ENCODE measurements around the gene TERB1.

TERB1 gene

DNA sequence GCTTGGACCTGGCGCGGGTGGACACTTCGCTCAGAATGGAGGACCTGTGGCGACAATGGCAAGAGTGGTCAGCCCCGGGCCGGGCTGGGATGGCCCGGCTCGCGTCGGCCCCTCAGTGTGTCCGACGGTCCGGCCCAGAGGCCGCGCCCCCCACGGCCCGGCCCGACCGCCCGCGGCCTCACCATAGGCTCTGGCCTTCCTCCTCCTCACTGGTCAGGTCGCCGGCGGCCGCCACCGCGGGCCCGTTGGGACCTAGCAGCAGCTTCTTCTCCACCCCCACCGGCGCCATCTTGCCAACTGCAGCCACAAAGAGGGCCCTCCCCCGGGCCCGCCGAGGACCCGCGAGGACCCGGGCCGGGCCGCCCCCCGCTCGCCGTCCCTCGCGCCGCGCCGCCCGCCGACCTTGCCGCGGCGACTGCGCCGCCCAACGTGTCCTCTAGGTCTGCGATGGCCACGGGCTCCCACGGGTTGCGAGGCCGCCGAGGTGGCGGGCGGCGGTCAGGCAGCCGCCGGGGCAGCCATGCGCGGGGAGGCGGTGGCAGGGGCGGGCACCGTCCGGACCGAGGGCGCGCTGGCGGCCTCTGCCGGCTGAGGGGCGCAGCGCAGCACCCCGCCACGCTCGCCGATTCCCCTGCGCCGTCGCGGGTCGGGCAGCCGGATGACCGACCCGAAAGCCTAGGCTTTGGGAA is 49.9 kb downstream of the TERB1 start, which contains the start of gene DYNC1LI2:
DYNC1LI2 (minus strand) TSS at position 307 of the 689 bp plus-strand sequence; CDS start at position 289, 18 bp downstream.
- H3K36me3 ChIP-seq (ENCODE audit: control insufficient read depth in 2 of 2, insufficient read depth in 2 of 2, low read length in 2 of 2) = peaks cover 16 to 22% of the 10 kb centered on the region in 2 donors
- H3K9ac ChIP-seq (ENCODE audit: low read depth in 1 of 2, low read length in 2 of 2) = peak within 1 kb of the TSS; percentile 90 to 98
- H3K27ac ChIP-seq (ENCODE audit: low read depth in 2 of 2, low read length in 2 of 2) = peak within 1 kb of the TSS; percentile 77 to 81
- H3K27me3 ChIP-seq (ENCODE audit: control insufficient read depth in 2 of 2, insufficient read depth in 2 of 2, low read length in 2 of 2) = no peaks in the 10 kb centered on the region
- H3K4me3 ChIP-seq (ENCODE audit: low read length in 2 of 2) = peak within 1 kb of the TSS; percentile 84 to 94
- no peaks in the 10 kb centered on the region for H3K9me3 ChIP-seq (ENCODE audit: control insufficient read depth in 2 of 2, low read length in 2 of 2)
- peaks cover 20 to 31% of the 10 kb centered on the region in 2 donors for H3K4me1 ChIP-seq (ENCODE audit: control insufficient read depth in 2 of 2, insufficient read depth in 2 of 2, low read length in 2 of 2)

DNA sequence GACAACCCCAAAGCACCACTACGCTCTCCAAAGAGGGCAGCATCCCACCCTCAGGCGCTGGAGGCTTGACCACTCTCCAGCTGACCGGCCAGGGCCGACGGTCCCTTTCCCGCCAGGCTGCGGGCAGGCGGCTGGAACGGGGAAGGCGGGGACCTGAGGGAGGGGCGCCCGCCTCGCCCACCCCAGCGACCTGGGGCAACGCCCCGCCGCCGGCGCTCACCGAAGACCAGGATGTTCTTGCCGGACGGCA is 50.4 kb downstream of the TERB1 start:
- Histone ChIP-seq H3K27ac (ENCODE audit: low read depth in 2 of 2, low read length in 2 of 2) (peak overlapping the region; percentile 77 to 81), H3K36me3 (ENCODE audit: control insufficient read depth in 2 of 2, insufficient read depth in 2 of 2, low read length in 2 of 2) (peaks cover 19 to 22% of the 10 kb centered on the region in 2 donors), H3K9ac (ENCODE audit: low read depth in 1 of 2, low read length in 2 of 2) (peak overlapping the region; percentile 90 to 98), H3K4me3 (ENCODE audit: low read length in 2 of 2) (peak overlapping the region; percentile 84 to 94), H3K9me3 (ENCODE audit: control insufficient read depth in 2 of 2, low read length in 2 of 2) (no peaks in the 10 kb centered on the region), H3K27me3 (ENCODE audit: control insufficient read depth in 2 of 2, insufficient read depth in 2 of 2, low read length in 2 of 2) (no peaks in the 10 kb centered on the region), H3K4me1 (ENCODE audit: control insufficient read depth in 2 of 2, insufficient read depth in 2 of 2, low read length in 2 of 2) (peaks cover 20 to 33% of the 10 kb centered on the region in 2 donors)

DNA sequence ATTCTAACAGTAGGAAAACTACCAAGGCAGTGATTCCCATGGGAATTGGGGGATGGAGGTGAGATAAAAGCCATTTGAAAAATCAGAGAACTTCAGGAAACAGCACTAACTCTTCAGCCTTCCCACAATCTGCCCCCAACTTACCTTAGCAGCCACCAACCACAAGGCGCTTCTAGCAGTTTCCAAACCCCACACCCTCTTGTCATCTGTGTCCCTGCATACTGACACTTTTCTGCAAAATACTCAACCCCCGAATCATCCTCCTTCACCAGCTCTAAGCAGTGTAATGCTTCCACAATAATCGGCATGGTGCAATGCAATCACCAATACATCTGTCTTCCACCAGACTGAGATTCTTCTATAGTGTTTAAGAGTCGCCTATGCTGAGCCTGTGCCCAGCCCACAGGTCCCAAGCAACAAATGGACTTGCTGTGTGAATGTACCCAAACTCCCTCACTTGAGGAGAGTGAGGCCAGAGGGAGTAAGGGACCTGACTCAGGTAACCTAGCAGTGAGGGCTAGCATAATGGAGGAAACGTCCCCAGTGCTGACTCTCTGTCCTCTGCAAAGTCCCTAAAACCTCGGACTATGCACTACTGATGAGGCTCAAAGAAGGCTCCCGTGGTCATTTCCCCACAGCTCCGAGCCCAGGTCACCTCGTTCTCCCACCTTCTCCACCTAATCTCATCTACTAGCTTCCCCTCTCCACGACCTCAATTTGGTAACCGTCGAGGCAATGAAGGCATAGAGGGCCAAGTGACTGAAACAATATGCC is 50.9 kb downstream of the TERB1 start:
- Histone ChIP-seq H3K4me1 (ENCODE audit: control insufficient read depth in 2 of 2, insufficient read depth in 2 of 2, low read length in 2 of 2) (peaks cover 20 to 33% of the 10 kb centered on the region in 2 donors), H3K9ac (ENCODE audit: low read depth in 1 of 2, low read length in 2 of 2) (peak overlapping the region; percentile 90 to 98), H3K27ac (ENCODE audit: low read depth in 2 of 2, low read length in 2 of 2) (peak overlapping the region; percentile 77 to 81), H3K9me3 (ENCODE audit: control insufficient read depth in 2 of 2, low read length in 2 of 2) (no peaks in the 10 kb centered on the region), H3K36me3 (ENCODE audit: control insufficient read depth in 2 of 2, insufficient read depth in 2 of 2, low read length in 2 of 2) (peaks cover 20 to 24% of the 10 kb centered on the region in 2 donors), H3K4me3 (ENCODE audit: low read length in 2 of 2) (peak overlapping the region; percentile 84 to 94), H3K27me3 (ENCODE audit: control insufficient read depth in 2 of 2, insufficient read depth in 2 of 2, low read length in 2 of 2) (no peaks in the 10 kb centered on the region)

DNA sequence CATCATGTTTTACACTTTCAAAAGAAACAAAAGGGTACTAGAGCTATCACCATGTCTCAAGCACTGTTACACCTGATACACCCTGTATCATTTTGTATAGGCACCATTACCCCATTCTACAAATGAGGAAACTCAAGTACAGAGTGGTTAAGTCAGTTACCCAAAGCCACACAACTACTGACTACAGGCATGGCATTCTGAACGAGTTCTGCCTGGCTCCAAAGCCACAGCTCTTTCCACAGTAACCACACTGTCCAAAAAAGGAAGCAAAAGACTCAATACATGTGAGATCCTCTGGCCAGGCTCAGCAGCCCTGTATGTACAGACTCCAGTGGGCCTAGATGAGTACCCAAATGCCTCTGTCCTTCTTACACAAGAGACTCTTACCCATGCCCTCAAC is 54.7 kb downstream of the TERB1 start:
- peak overlapping the region in 1 of 2 donors; percentile 8 for H3K4me3 ChIP-seq (ENCODE audit: low read length in 2 of 2)
- H3K4me1 ChIP-seq (ENCODE audit: control insufficient read depth in 2 of 2, insufficient read depth in 2 of 2, low read length in 2 of 2) = peaks cover 28 to 38% of the 10 kb centered on the region in 2 donors
- peak overlapping the region in 1 of 2 donors; percentile 56 for H3K27ac ChIP-seq (ENCODE audit: low read depth in 2 of 2, low read length in 2 of 2)
- H3K36me3 ChIP-seq (ENCODE audit: control insufficient read depth in 2 of 2, insufficient read depth in 2 of 2, low read length in 2 of 2) = peaks cover 33 to 52% of the 10 kb centered on the region in 2 donors
- H3K27me3 ChIP-seq (ENCODE audit: control insufficient read depth in 2 of 2, insufficient read depth in 2 of 2, low read length in 2 of 2) = no peaks in the 10 kb centered on the region
- no peak overlapping the region for H3K9ac ChIP-seq (ENCODE audit: low read depth in 1 of 2, low read length in 2 of 2)
- no peaks in the 10 kb centered on the region for H3K9me3 ChIP-seq (ENCODE audit: control insufficient read depth in 2 of 2, low read length in 2 of 2)

DNA sequence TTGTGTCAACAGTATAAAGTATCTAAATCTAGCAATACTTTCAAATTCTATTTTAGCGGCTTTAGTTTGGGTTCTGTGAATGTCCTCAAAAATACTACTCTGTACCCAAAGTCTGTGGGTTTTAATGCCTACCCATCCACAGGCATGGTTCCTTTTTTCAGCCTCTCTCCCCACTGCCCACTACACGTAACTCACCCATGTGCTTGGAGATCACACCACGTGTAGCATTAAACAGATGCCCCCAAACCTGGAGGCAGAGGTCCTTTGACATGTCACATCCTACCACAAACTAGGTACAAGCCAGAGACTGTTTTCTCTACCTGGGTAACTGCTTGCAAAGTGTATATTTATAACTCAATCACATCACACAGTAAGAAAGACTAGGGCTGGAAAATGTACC is 55.3 kb downstream of the TERB1 start:
- Histone ChIP-seq H3K9ac (ENCODE audit: low read depth in 1 of 2, low read length in 2 of 2) (no peak overlapping the region), H3K36me3 (ENCODE audit: control insufficient read depth in 2 of 2, insufficient read depth in 2 of 2, low read length in 2 of 2) (peaks cover 33 to 53% of the 10 kb centered on the region in 2 donors), H3K9me3 (ENCODE audit: control insufficient read depth in 2 of 2, low read length in 2 of 2) (no peaks in the 10 kb centered on the region), H3K27ac (ENCODE audit: low read depth in 2 of 2, low read length in 2 of 2) (no peak overlapping the region), H3K27me3 (ENCODE audit: control insufficient read depth in 2 of 2, insufficient read depth in 2 of 2, low read length in 2 of 2) (no peaks in the 10 kb centered on the region), H3K4me3 (ENCODE audit: low read length in 2 of 2) (no peak overlapping the region), H3K4me1 (ENCODE audit: control insufficient read depth in 2 of 2, insufficient read depth in 2 of 2, low read length in 2 of 2) (peaks cover 33 to 44% of the 10 kb centered on the region in 2 donors)

DNA sequence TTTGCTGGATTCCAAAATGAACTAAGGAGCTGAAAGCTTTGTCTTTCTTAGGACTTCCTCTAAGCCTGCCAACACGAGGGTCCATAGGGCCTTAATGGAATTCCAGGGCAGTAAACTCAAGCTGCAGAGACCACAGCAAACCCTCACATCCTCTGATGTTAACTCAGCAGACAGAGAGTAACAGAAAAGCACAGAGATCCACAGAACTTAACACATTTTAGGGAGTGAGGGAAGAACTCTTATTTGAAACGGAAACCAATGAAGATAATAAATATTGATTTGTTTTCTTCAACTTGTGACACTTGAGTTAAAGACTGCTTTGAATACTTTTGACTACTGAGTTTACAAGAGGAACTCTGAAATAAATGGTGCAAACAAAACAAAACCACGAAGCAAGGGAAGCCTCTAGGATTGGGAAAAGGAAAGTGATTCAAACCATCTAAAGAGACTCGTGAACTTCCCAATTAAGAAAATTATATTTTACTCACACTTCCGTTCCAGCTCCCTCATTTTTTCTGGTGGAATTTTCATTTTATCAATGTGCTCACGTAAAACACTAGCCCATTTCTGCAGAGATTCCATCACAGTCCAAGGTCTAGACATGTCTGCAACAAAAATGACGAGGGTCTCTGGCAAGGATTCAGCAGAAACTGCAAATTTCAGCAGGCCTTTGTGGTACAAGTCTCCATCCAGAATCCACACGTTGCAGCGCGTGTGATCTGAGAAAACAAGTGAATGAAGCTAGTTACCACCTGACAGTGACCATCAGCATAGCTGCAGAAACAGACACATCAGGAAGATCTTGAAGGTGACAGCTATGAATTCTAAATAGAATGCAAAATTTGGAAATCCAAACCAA is 59.2 kb downstream of the TERB1 start:
- Histone ChIP-seq H3K9ac (ENCODE audit: low read depth in 1 of 2, low read length in 2 of 2) (peak overlapping the region in 1 of 2 donors; percentile 68), H3K4me1 (ENCODE audit: control insufficient read depth in 2 of 2, insufficient read depth in 2 of 2, low read length in 2 of 2) (peaks cover 35 to 42% of the 10 kb centered on the region in 2 donors), H3K9me3 (ENCODE audit: control insufficient read depth in 2 of 2, low read length in 2 of 2) (no peaks in the 10 kb centered on the region), H3K27me3 (ENCODE audit: control insufficient read depth in 2 of 2, insufficient read depth in 2 of 2, low read length in 2 of 2) (no peaks in the 10 kb centered on the region), H3K4me3 (ENCODE audit: low read length in 2 of 2) (no peak overlapping the region), H3K36me3 (ENCODE audit: control insufficient read depth in 2 of 2, insufficient read depth in 2 of 2, low read length in 2 of 2) (peaks cover 31 to 54% of the 10 kb centered on the region in 2 donors), H3K27ac (ENCODE audit: low read depth in 2 of 2, low read length in 2 of 2) (peak overlapping the region; percentile 83 to 95)

DNA sequence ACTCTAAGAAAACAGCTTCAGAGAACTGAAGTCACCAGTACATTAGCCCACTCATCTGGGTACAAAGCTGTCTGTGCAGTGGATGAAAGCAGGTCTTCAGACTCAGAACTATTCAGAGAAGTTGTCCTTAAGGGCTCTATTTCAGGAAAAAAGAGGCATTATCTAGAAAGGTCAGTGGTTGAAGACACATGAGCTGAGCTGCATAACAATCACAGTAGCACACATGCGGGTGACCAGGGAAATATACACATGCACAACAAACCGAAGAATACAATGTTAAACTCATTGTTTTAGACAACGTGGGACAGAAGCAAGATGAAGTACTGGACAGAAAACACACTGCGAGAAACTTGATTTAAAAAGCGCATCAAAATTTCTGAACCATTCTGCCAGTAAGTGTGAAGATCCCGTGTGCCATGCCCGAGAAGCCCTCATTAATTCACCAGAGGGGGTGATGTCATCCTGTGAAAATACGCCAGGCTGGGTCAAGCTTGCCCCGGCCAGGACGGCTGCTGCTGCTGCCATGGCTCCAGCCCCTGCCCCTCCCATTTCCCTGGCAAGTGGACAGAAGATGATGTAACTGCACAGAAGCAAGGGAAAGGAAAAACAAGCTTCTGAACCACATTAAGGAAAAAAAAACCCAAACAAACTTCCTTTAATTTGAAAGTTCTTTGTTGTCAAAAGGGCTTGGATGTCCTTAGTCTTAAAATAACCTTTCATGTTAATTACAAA is 60.0 kb downstream of the TERB1 start:
- peak overlapping the region; percentile 0 to 11 for H3K4me3 ChIP-seq (ENCODE audit: low read length in 2 of 2)
- H3K9ac ChIP-seq (ENCODE audit: low read depth in 1 of 2, low read length in 2 of 2) = peak overlapping the region; percentile 52 to 68
- H3K27ac ChIP-seq (ENCODE audit: low read depth in 2 of 2, low read length in 2 of 2) = peak overlapping the region; percentile 83 to 95
- H3K36me3 ChIP-seq (ENCODE audit: control insufficient read depth in 2 of 2, insufficient read depth in 2 of 2, low read length in 2 of 2) = peaks cover 28 to 55% of the 10 kb centered on the region in 2 donors
- peaks cover 30 to 33% of the 10 kb centered on the region in 2 donors for H3K4me1 ChIP-seq (ENCODE audit: control insufficient read depth in 2 of 2, insufficient read depth in 2 of 2, low read length in 2 of 2)
- no peaks in the 10 kb centered on the region for H3K9me3 ChIP-seq (ENCODE audit: control insufficient read depth in 2 of 2, low read length in 2 of 2)
- H3K27me3 ChIP-seq (ENCODE audit: control insufficient read depth in 2 of 2, insufficient read depth in 2 of 2, low read length in 2 of 2) = no peaks in the 10 kb centered on the region

DNA sequence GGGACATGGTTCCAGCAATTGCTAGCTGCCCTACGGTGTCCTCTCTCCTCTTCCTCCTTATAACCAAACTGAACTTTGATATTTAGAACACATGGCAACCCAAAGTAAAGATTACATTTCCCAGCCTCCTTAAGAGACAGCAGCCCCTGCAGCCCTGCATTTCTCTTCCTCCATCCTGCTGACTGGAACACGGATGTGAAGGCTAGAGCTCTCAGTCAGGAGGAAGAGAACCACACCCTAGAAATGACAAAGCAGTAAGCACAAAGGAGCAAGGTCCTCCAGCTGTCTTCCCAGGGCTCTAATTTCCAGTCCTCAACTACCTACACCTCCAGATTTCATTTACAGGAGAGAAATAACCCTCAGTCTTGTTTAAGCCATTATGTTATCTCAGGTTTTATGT is 60.9 kb downstream of the TERB1 start:
- Histone ChIP-seq H3K27ac (ENCODE audit: low read depth in 2 of 2, low read length in 2 of 2) (peak overlapping the region; percentile 83 to 95), H3K9ac (ENCODE audit: low read depth in 1 of 2, low read length in 2 of 2) (peak overlapping the region; percentile 52 to 68), H3K36me3 (ENCODE audit: control insufficient read depth in 2 of 2, insufficient read depth in 2 of 2, low read length in 2 of 2) (peaks cover 32 to 61% of the 10 kb centered on the region in 2 donors), H3K4me1 (ENCODE audit: control insufficient read depth in 2 of 2, insufficient read depth in 2 of 2, low read length in 2 of 2) (peaks cover 30 to 32% of the 10 kb centered on the region in 2 donors), H3K27me3 (ENCODE audit: control insufficient read depth in 2 of 2, insufficient read depth in 2 of 2, low read length in 2 of 2) (no peaks in the 10 kb centered on the region), H3K9me3 (ENCODE audit: control insufficient read depth in 2 of 2, low read length in 2 of 2) (no peaks in the 10 kb centered on the region), H3K4me3 (ENCODE audit: low read length in 2 of 2) (peak overlapping the region; percentile 39 to 49)

DNA sequence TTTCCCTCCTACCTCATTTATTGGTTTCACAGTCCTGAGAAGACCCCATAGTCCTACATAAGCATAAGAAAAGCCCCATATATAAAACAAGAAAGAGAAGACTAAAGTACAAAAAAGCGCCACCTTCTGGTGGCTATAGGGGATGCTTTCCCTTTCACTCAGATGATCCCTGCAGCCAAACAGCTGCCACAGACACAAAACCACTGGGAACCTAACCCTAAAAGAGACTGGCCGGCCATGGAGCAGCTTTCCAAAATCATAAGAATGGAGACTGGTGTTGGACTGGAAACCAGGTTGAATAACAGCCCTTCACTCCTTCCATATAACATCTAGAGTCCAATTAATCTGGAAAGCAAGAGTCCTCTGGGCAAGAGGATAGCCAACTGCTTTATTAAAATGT is 61.4 kb downstream of the TERB1 start:
- Histone ChIP-seq H3K27ac (ENCODE audit: low read depth in 2 of 2, low read length in 2 of 2) (peak overlapping the region; percentile 83 to 95), H3K36me3 (ENCODE audit: control insufficient read depth in 2 of 2, insufficient read depth in 2 of 2, low read length in 2 of 2) (peaks cover 33 to 62% of the 10 kb centered on the region in 2 donors), H3K9ac (ENCODE audit: low read depth in 1 of 2, low read length in 2 of 2) (peak overlapping the region in 1 of 2 donors; percentile 33), H3K9me3 (ENCODE audit: control insufficient read depth in 2 of 2, low read length in 2 of 2) (no peaks in the 10 kb centered on the region), H3K4me1 (ENCODE audit: control insufficient read depth in 2 of 2, insufficient read depth in 2 of 2, low read length in 2 of 2) (peaks cover 30 to 32% of the 10 kb centered on the region in 2 donors), H3K4me3 (ENCODE audit: low read length in 2 of 2) (peak overlapping the region in 1 of 2 donors; percentile 39), H3K27me3 (ENCODE audit: control insufficient read depth in 2 of 2, insufficient read depth in 2 of 2, low read length in 2 of 2) (no peaks in the 10 kb centered on the region)
